CD4-positive, alpha-beta T cell treated with Interleukin-4 for 4 hours (primary cell): ENCODE data around the gene SOX4.

ENCODE experiments used
- DNase-seq: peaks from one replicate; pipeline ENCODE4 v3.0.0-alpha.2; 2020

Gene SOX4

DNA sequence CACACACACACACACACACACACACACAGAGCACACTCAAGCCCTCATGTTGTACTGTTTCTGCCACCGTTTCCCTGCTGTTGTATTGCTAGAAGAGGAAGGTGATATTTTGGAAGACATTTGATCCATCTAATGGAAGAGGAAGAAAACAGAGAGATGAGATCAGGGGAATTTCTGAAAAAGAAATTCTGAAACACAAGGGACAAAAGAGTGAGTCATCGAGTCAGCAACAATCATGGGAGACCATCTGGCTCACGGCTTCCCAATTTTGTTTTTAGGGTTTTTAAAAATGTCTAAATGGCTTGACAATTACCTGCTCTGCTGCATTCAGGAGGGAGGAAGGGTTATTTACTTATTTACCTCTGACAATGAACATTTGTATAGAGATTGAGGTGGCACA, 22.0 kb downstream of the SOX4 start:
- DNase-seq = no peak

DNA sequence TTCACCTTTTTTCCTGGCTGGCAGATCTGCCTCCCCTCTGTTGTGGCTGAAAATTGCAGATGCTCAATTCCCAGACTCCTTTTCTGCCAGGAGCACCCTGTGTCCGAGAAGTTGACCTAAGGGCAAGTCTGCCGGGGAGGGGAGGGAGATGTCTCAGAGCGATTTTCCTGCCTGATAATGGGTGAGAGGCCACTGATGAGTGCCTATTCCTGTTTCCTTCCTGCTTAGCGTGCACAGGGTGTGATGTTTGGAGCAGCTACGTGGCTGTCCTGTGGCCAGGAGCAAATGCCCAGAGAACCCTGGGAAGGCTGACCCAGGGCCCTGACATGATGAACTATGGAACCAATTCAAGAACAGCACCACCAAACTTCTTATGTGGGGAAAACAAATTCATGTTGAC, 22.5 kb downstream of the SOX4 start:
- no peak for DNase-seq

DNA sequence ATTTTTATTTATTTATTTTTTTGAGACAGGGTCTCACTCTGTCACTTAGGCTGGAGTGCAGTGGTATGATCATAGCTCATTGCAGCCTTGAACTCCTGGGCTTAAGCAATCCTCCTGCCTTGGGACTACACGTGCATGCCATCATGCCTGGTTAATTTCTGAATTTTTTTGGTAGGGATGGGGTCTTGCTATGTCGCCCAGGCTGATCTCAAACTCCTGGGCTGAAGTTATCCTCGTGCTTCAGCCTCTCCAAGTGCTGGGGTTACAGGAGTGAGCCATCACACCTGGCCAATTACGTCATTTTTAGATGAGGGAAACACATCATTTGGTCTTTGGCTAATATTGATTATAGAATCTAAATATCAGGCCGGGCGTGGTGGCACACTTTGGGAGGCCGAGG, 32.1 kb downstream of the SOX4 start:
- no peak for DNase-seq

- no peak for DNase-seq
These were observed 33.2 kb downstream of the SOX4 start for GRCh38 chr6:21626756-21627155.

- no peak for DNase-seq
These were observed 34.6 kb downstream of the SOX4 start for GRCh38 chr6:21628160-21628559.

- DNase-seq = no peak
These were observed 40.1 kb downstream of the SOX4 start for GRCh38 chr6:21633511-21634109.

DNA sequence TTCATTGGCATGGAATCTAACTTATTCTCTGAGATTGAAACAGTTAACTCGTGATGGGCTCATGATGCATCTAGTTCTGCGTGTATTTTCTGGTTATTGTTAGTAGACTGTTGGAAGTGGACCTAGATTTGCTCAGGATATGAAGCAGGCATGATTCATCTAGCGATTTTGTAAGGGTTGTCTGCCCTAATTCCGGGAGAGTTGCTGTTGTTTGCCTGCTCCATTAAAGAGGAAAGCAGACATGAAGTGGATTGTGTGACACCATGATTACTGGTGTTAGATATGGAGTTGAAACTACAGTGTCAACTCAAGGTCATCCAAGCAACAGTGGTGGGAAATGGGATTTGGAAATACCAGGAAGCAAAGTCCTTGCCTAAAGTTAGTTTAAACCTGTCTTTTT, 41.0 kb downstream of the SOX4 start:
- DNase-seq = no peak

GRCh38 chr6:21636876-21637275, 43.3 kb downstream of the SOX4 start:
- DNase-seq = no peak

DNA sequence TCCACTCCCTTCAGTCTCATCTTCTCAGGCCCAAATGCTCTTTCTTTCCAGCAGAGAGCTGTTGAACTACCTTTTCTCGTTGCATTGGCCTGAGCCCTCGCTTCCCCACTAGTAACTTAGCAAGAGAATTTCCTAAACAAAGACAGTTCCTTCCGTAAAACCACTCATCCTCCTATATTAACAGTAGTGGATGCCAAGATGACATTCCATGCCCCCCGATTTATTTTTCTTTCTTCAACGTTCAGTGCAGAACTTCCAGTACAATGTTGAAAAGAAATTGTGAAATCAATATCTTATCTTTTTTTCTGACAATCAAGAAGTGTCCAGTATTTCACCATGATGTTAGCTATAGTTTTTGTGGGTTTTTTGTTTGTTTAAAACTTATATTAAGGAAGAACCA, 45.8 kb downstream of the SOX4 start:
- no peak for DNase-seq
